GM12875 (cell line): ENCODE data around the gene VAV3.
"Not testable (repeated sequence)": the region's sequence is repeated elsewhere in the genome, so short reads cannot be mapped to it uniquely, and the experiment has no call there.

ENCODE experiments used
- H3K4me3 ChIP-seq: one replicate; pipeline ENCODE4 v1.5.1; 2011; ENCODE audit warnings: low read depth, low read length, control low read depth
- CTCF ChIP-seq: IDR thresholded peaks from 2 replicates; pipeline ENCODE4 v1.5.1; 2011; ENCODE audit warnings: low read depth, mild to moderate bottlenecking, control low read depth, inconsistent platforms, low read length, moderate library complexity, borderline replicate concordance; ENCODE audit not compliant: insufficient read depth

Gene VAV3

GRCh38 chr1:107894605-107895004 is 70.4 kb downstream of the VAV3 start:
- no peak overlapping the region for H3K4me3 ChIP-seq

GRCh38 chr1:107893350-107893749 is 71.6 kb downstream of the VAV3 start:
- H3K4me3 ChIP-seq, result not testable (repeated sequence)

More at GRCh38 chr1:107894605-107895004, 70.4 kb downstream of the VAV3 start:
- TF ChIP-seq CTCF, result no peak

- H3K4me3 ChIP-seq, result no peak overlapping the region
- TF ChIP-seq CTCF, result no peak
These were observed 75.5 kb downstream of the VAV3 start for GRCh38 chr1:107889524-107889923.

- no peak for TF ChIP-seq CTCF
- no peak overlapping the region for H3K4me3 ChIP-seq
These were observed 81.4 kb downstream of the VAV3 start for GRCh38 chr1:107883562-107883961.

GRCh38 chr1:107879927-107880326 is 85.1 kb downstream of the VAV3 start:
- TF ChIP-seq CTCF, result no peak

GRCh38 chr1:107879346-107879745 is 85.6 kb downstream of the VAV3 start:
- H3K4me3 ChIP-seq, result no peak overlapping the region

More at GRCh38 chr1:107879927-107880326, 85.1 kb downstream of the VAV3 start:
- no peak overlapping the region for H3K4me3 ChIP-seq

GRCh38 chr1:107877745-107878144 is 87.2 kb downstream of the VAV3 start:
- no peak overlapping the region for H3K4me3 ChIP-seq
- no peak for TF ChIP-seq CTCF

More at GRCh38 chr1:107879346-107879745, 85.6 kb downstream of the VAV3 start:
- TF ChIP-seq CTCF, result no peak

GRCh38 chr1:107877092-107877491 is 87.9 kb downstream of the VAV3 start:
- TF ChIP-seq CTCF, result no peak
- H3K4me3 ChIP-seq, result no peak overlapping the region
